Stimulated activated naive B cell treated with anti-CD40 and anti-IgM and Interleukin-4, amounts not matched to agents 10 μg/mL and 1 μg/mL and 100 μg/mL, for 72 hours (primary cell): ENCODE measurements around the gene TMEM18.

Source experiments
- ATAC-seq, 2 donors: fragments of 150-1000 bp; cut with Tn5 transposase; replicated peaks; 2 replicates each; pipeline ENCODE4 v1.10.0; 2021; ENCODE audit warnings: moderate library complexity in 1 of 2
- DNase-seq: peaks from one replicate; pipeline ENCODE4 v3.0.0; 2021
- H3K27ac Mint-ChIP-seq: one replicate; pipeline ENCODE4 v1.8.0; 2022; ENCODE audit warnings: mild to moderate bottlenecking, mixed read lengths
- H3K27me3 Mint-ChIP-seq, 2 donors: one replicate each; pipeline ENCODE4 v1.8.0; 2022; ENCODE audit warnings: mixed read lengths in 2 of 2
- H3K36me3 Mint-ChIP-seq, 2 donors: one replicate each; pipeline ENCODE4 v1.8.0; 2022; ENCODE audit warnings: mixed read lengths in 2 of 2, mild to moderate bottlenecking in 1 of 2
- H3K4me1 Mint-ChIP-seq, 2 donors: one replicate each; pipeline ENCODE4 v1.8.0; 2022; ENCODE audit warnings: mixed read lengths in 2 of 2, mild to moderate bottlenecking in 1 of 2
- H3K4me3 Mint-ChIP-seq, 2 donors: one replicate each; pipeline ENCODE4 v1.8.0; 2022; ENCODE audit warnings: mild to moderate bottlenecking in 2 of 2, mixed read lengths in 2 of 2, moderate library complexity in 1 of 2
- H3K9me3 Mint-ChIP-seq, 2 donors: one replicate each; pipeline ENCODE4 v1.8.0; 2022; ENCODE audit warnings: mixed read lengths in 2 of 2, mild to moderate bottlenecking in 1 of 2

TMEM18 gene

DNA sequence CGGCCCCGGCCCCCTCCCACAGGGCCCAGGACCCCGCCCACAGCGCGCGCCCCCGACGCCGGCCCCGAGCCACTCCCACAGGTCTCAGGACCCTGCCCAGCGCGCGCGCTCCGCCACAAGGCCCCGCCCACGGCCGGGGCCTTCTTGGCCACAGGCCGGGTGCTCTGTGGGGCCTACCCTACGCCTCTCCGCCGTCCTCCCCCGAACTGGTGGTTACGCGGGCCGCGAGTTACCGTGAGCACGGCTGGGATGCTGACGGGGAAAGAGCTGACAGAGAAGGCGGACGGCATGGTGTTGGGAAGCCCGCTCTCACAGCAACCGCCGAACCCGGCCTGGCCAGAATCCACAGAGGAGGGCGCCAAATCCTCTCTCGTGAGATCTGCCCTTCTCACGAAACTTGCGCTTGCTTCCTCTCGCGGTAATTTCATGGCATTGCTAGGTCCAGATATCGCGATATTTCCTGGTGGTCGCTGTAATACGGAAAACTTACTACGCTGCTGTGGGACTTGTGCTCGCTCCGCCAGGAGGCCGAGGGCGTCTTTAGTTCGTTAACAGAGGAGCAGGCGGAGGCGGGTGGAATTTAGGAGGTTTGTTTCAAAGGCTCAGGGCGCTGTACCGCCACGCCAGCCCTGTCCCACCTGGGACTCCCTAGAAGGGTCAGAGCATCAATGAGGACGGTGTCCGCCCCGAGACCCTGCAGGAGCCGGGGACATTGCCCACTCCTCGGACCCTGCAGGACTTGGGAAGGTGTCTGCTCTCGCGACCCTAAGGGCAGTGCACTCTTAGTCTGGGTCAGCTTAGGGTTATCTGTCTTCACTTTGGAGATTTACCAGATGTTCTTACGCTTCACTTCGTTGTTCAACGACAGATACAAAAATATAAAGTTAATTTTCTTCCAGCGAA, at the start of gene TMEM18:
TMEM18 (minus strand) TSS at position 351 of the 903 bp plus-strand sequence; CDS start at position 290, 61 bp downstream.
- Mint-ChIP-seq H3K27me3 (no peaks in the 10 kb centered on the region), H3K36me3 (peaks cover 30 to 47% of the 10 kb centered on the region in 2 donors), H3K4me3 (peak within 1 kb of the TSS; percentile 95 to 97), H3K9me3 (peaks cover 2 to 6% of the 10 kb centered on the region in 2 donors), H3K27ac (peak within 1 kb of the TSS; percentile 99), H3K4me1 (peaks cover 40 to 53% of the 10 kb centered on the region in 2 donors)
- DNase-seq (peak; percentile 95), ATAC-seq (peak; percentile 69 to 70)

DNA sequence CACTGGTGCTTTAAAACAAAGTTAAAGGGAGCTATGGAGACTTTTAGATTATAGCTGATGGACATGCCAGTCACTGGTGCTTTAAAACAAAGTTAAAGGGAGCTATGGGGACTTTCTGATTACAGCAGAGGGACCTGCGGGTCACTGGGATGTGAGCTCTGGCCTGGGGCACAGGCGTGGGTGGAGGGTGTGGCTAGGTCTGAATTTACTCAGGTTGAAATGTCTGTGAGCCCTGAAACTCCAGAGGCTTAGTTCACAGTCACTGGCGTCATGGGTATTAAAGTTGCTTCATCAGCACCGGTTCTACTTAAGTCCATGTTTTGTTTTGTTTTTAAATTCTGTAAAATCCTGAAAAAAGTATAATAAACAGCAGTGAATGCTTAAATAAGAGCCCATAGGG, 49.0 kb upstream of the TMEM18 start:
- no peak overlapping the region for H3K27ac Mint-ChIP-seq
- DNase-seq (no peak), ATAC-seq (peak in 1 of 2 donors; percentile 69)
- H3K9me3 Mint-ChIP-seq, result no peaks in the 10 kb centered on the region
- peaks cover 67 to 79% of the 10 kb centered on the region in 2 donors for H3K27me3 Mint-ChIP-seq
- H3K36me3 Mint-ChIP-seq, result no peaks in the 10 kb centered on the region
- H3K4me3 Mint-ChIP-seq, result no peak overlapping the region
- H3K4me1 Mint-ChIP-seq, result peaks cover 0 to 9% of the 10 kb centered on the region in 2 donors

DNA sequence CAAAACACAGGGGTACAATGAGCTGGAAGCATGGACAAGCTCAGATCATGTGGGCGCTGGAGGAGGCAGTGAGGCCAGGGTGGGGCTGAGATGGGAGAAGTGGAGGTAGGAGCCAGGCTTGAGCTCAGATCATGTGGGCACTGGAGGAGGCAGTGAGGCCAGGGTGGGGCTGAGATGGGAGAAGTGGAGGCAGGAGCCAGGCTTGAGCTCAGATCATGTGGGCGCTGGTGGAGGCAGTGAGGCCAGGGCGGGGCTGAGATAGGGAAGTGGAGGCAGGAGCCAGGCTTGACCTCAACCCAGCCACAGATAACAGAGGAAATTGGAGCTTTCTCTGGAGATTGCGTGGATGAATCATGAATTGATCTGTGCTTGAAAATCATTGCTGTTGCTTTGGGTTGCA, 48.3 kb upstream of the TMEM18 start:
- peaks cover 69 to 80% of the 10 kb centered on the region in 2 donors for H3K27me3 Mint-ChIP-seq
- H3K4me1 Mint-ChIP-seq, result peaks cover 0 to 6% of the 10 kb centered on the region in 2 donors
- no peak overlapping the region for H3K4me3 Mint-ChIP-seq
- no peak for ATAC-seq
- DNase-seq, result no peak
- H3K27ac Mint-ChIP-seq, result no peak overlapping the region
- H3K9me3 Mint-ChIP-seq, result no peaks in the 10 kb centered on the region
- H3K36me3 Mint-ChIP-seq, result no peaks in the 10 kb centered on the region

DNA sequence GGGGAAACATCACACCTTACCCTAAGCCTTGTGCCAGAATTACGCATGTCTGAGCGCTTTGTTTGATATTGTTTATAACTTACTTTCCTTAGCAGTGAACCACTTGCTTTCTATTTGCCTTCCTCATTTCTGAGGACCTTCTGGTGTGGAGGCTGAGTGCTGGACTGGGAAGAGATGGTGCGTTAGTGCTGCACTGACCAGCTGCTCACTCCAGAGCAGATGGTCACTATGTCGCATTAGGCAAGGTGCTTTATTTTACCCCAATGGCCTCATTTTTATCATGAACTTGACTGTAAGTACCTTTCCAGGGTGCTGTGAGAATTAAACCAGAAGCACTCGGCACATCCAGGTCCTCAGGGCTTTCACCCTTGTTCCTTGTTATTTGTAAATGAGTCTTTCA, 46.6 kb upstream of the TMEM18 start:
- Mint-ChIP-seq H3K9me3 (no peaks in the 10 kb centered on the region), H3K27ac (no peak overlapping the region), H3K4me3 (no peak overlapping the region), H3K4me1 (peaks cover 0 to 6% of the 10 kb centered on the region in 2 donors), H3K27me3 (peaks cover 67 to 79% of the 10 kb centered on the region in 2 donors), H3K36me3 (no peaks in the 10 kb centered on the region)
- ATAC-seq (no peak), DNase-seq (no peak)

DNA sequence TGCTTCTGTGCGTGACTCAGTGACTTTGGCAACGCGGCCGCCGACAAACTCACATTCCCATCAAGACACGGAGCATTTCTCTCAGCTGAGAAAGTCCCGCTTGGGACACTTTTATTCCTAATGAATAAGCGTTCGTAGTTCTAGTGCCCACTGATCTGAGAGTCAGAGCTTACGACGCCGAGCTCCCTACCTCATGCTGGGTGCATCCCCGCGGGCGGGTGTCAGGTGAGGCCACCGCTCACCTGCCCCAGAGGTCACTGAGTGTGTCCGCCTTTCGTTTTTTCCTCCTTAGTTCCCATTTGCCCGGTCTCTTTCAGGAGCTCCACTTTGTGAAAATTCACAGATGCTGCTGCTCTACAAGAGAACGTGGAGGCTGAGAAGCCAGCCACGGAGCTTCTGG, 43.6 kb upstream of the TMEM18 start:
- Mint-ChIP-seq H3K27me3 (peaks cover 54 to 69% of the 10 kb centered on the region in 2 donors), H3K4me3 (no peak overlapping the region), H3K27ac (no peak overlapping the region), H3K36me3 (no peaks in the 10 kb centered on the region), H3K9me3 (no peaks in the 10 kb centered on the region), H3K4me1 (peaks cover 0 to 3% of the 10 kb centered on the region in 2 donors)
- DNase-seq (no peak), ATAC-seq (no peak)

DNA sequence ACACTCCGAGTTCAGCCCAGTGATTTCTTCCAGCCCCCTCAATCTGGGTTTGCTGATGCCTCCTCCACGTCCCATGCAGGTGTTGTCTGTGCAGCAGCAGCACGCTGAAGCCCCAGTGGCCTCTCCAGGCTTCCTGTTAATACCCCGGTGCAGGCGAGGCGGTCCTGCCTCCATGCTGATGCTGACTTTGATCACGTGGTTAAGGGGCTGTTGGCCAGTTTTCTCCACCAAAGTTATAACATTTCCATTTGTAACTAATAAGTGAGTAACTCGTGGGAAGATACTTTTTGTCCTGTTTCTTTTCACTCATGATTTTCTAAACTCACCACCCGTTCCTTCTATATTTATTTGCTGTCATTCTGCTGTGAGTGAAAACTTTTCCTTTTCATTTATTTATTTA, 42.5 kb upstream of the TMEM18 start:
- Mint-ChIP-seq H3K36me3 (no peaks in the 10 kb centered on the region), H3K27ac (no peak overlapping the region), H3K4me1 (peaks cover 6 to 8% of the 10 kb centered on the region in 2 donors), H3K4me3 (no peak overlapping the region), H3K9me3 (no peaks in the 10 kb centered on the region), H3K27me3 (peaks cover 48 to 58% of the 10 kb centered on the region in 2 donors)
- no peak for DNase-seq
- ATAC-seq, result no peak

DNA sequence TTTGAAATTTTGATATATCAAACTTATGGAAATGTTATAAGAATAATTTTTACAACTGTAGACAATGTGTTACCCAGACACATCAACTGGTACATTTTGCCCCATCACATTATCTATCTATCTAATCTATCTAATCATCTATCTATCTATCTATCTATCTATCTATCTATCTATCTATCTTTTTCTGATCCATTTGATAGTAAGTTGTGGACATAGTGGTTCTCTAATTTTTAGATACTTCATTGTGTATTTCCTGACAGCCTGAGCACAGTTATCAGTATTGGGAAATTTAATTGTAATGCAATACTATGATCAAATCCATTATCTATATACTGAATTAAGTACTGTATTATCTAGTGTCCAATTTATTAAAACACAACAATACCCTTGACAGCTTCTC, 42.0 kb upstream of the TMEM18 start:
- Mint-ChIP-seq H3K9me3 (no peaks in the 10 kb centered on the region), H3K4me1 (peaks cover 8 to 14% of the 10 kb centered on the region in 2 donors), H3K36me3 (no peaks in the 10 kb centered on the region), H3K27ac (no peak overlapping the region), H3K4me3 (no peak overlapping the region), H3K27me3 (peaks cover 43 to 52% of the 10 kb centered on the region in 2 donors)
- DNase-seq (no peak), ATAC-seq (no peak)

DNA sequence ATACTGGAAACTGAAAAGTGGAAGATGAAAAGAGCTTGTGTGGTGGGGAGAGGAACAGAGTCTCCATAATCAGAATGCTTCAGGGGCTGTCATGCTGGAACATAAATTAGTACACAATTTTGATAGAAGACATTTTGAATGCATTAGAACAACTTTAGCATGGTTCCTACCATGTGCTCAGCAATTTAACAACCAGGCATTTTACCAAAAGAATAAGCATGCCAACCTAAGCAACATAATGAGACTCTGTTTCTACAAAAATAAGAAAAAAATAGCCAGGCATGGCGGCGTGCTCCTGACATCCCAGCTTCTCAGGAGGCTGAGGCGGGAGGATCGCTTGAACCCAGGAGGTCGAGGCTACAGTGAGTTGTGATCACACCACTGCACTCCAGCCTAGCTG, 40.5 kb upstream of the TMEM18 start:
- H3K4me3 Mint-ChIP-seq, result no peak overlapping the region
- ATAC-seq (no peak), DNase-seq (no peak)
- no peak overlapping the region for H3K27ac Mint-ChIP-seq
- H3K36me3 Mint-ChIP-seq, result no peaks in the 10 kb centered on the region
- H3K9me3 Mint-ChIP-seq, result no peaks in the 10 kb centered on the region
- H3K27me3 Mint-ChIP-seq, result peaks cover 38 to 45% of the 10 kb centered on the region in 2 donors
- H3K4me1 Mint-ChIP-seq, result peaks cover 9 to 19% of the 10 kb centered on the region in 2 donors

DNA sequence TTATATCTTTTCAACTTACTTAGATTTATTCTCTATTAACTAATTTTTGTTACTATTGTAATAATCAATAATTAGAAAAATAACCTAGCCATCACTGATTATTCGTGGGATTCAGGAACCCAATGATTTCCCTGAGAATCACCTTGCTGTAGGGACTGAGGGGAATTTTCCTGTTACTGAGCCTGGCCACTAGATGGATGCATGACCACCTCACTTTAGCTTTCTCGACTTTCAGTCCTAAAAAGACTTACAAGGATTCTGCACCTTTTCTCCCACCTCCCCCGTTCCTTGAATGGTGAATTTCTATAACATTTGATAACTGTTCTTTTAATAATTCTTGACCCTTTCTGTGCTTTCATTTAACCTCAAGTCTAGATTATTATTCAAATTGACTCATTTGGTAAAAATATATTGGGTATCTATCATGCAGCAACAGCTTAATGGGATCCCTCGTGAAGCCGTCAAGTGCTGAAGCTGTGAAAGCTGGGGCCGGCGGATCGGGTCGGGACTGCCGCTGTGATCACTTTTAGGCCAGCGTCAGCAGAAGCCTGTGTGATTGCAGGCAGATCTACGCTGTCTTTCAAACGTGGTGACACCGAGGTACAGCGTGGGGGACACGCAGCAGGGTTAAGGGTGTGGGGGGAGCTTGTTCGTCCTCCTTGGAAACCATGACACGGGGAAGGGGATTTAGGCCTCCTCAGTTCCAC, 38.8 kb upstream of the TMEM18 start:
- DNase-seq, result no peak
- Mint-ChIP-seq H3K4me1 (peaks cover 9 to 19% of the 10 kb centered on the region in 2 donors), H3K36me3 (no peaks in the 10 kb centered on the region), H3K27ac (no peak overlapping the region), H3K27me3 (peaks cover 47 to 52% of the 10 kb centered on the region in 2 donors), H3K4me3 (no peak overlapping the region), H3K9me3 (no peaks in the 10 kb centered on the region)
- no peak for ATAC-seq

DNA sequence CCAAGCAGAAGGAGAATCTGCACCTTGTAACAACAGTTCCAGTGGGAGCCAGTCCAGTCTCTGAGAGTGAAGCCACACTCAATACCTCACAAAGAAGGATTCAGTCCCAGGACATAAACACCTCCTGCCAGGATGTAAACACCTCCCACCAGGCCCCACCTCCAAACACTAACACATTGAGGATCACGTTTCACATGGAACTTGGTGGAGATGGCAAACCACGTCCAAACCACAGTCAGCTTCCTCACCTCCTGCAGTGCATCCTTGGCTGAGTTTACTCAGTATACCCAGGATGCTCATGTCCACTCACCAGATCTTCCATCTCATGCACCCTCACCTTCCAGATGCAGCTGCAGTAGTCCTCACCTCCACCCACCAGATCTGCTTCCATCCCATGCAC, 37.8 kb upstream of the TMEM18 start:
- Mint-ChIP-seq H3K36me3 (no peaks in the 10 kb centered on the region), H3K27ac (no peak overlapping the region), H3K27me3 (peaks cover 47 to 52% of the 10 kb centered on the region in 2 donors), H3K9me3 (no peaks in the 10 kb centered on the region), H3K4me1 (peaks cover 9 to 19% of the 10 kb centered on the region in 2 donors), H3K4me3 (no peak overlapping the region)
- DNase-seq, result no peak
- ATAC-seq, result no peak

DNA sequence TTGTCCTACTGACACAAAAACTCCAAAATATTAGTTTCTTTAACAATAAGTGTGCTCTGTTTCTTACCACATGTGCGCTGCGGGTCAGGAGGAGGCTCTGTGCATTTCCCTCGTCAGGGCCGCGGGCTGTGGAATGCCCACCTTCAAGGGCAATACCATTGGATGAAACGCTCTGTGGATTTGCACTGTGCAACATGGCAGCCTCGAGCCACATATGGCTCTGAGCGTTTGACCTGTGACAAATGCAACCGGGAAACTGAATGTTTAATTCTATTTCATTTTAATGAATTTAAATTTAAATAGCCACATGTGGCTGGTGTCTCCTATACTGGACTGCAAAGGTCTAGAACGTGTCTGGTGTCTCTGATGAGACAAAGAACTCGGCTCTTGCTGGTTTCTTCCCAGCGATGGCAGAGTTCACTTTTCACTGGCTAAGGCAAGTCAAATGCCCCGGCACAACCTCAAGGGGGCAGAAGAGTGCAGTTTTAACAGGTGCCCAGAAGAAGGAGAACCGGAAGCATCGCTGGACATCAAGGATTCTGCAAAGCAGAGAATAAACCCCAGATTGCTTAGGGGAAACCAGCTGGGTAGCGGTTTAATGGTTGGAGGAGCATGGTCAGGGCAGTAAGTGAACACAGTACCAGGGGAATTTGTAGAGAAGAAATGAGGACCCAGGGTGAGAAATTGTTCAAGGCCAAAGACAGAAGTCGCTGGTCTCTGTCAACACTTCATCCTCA, 37.0 kb upstream of the TMEM18 start:
- peak overlapping the region; percentile 4 to 8 for H3K4me3 Mint-ChIP-seq
- peak overlapping the region; percentile 16 for H3K27ac Mint-ChIP-seq
- H3K36me3 Mint-ChIP-seq, result no peaks in the 10 kb centered on the region
- H3K9me3 Mint-ChIP-seq, result no peaks in the 10 kb centered on the region
- peak; percentile 99 for ATAC-seq
- DNase-seq, result peak; percentile 84
- peaks cover 50 to 56% of the 10 kb centered on the region in 2 donors for H3K27me3 Mint-ChIP-seq
- H3K4me1 Mint-ChIP-seq, result peaks cover 9 to 19% of the 10 kb centered on the region in 2 donors

DNA sequence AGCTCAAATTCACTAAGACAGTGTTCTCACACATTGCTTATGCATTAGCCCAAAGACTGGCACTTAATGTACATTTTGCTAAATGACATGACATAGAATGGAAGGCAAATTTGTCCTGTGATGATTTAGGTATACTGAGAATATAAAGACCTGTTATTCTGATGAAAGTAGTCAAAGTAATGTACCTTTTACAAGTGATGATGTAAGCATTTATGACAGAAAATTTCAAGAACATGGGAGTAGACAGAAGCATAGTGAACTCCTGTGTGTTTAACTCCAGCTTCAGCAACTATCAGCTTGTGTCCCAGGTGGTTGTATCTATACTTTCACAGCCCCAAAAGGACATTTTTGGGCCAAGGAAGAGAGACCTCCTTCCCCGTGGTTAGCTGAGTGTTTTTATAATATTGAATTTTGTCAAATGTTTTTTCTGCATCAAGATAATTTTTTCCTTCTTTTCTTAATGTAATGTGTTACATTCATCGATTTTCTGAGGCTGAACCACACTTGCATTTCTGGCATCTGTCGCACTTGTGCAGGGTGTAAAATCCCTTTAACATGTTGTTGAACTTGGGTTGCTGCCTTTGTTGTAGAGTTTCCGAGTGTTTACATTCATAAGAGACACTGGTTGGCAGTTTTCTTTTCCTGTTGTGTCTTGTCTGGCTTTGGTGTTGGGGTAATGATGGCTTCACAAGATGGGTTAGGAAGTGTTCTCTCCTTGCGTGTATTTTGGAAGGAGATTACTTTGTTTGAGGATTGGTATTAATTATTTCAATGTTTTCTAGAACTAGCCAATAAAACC, 33.9 kb upstream of the TMEM18 start:
- no peak overlapping the region for H3K4me3 Mint-ChIP-seq
- H3K4me1 Mint-ChIP-seq, result peaks cover 15 to 24% of the 10 kb centered on the region in 2 donors
- ATAC-seq, result no peak
- no peak overlapping the region for H3K27ac Mint-ChIP-seq
- peaks cover 50 to 51% of the 10 kb centered on the region in 2 donors for H3K27me3 Mint-ChIP-seq
- no peaks in the 10 kb centered on the region for H3K9me3 Mint-ChIP-seq
- no peaks in the 10 kb centered on the region for H3K36me3 Mint-ChIP-seq
- no peak for DNase-seq

DNA sequence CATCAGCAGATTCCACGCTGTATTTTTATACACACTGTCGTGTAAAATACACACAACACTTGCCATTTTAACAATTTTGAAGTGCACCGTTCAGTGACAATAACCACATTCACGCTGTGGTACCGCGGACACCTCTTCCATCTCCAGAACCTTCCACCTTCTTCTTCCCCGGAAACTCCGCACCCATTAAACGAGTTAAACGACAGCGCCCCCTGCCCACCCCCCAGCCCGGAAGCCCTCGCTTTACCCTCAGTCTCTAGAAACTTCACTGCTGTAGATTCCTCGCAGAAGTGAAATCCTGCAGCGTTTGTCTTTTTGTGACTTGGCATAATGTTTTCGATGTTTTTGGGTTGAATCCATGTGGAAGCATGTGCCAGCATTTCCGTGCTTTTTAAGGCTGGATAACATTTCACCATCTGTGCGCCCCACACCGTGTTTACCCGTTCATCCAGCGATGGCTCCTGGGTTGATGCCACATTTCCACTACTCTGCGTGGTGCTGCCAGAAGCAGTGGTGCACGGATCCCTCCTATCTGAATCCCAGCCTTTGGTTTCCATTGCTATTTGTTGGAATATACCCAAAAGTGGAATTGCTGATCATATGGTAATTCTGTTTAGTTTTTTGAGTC, 32.0 kb upstream of the TMEM18 start:
- ATAC-seq (no peak), DNase-seq (no peak)
- Mint-ChIP-seq H3K27me3 (peaks cover 45 to 53% of the 10 kb centered on the region in 2 donors), H3K36me3 (no peaks in the 10 kb centered on the region), H3K4me1 (peaks cover 10 to 13% of the 10 kb centered on the region in 2 donors), H3K9me3 (no peaks in the 10 kb centered on the region), H3K4me3 (no peak overlapping the region), H3K27ac (no peak overlapping the region)
